B cell (primary cell): Measurements from ENCODE around the gene PSMG1. TPM values are rescaled to one million over a fixed set of nuclear protein-coding genes. Genes with fewer than 3 reads are reported as not detected.

Source experiments
- polyA plus RNA-seq: library from polyadenylated mRNA; depleted of rRNA; stranded (reverse); fragments of >200 nt; gene quantifications from 2 replicates; pipeline ENCODE4 v1.2.3, GENCODE V29; 2012
- total RNA-seq, 2 donors: library from RNA; stranded (reverse); fragments of 120-200 nt in 1 of 2; gene quantifications; 1 replicate in 1 of 2; 2 replicates in 1 of 2; pipeline versions ENCODE4 v1.2.3 to v1.2.4, GENCODE V29; 2013 to 2022

Gene PSMG1
- total and polyA plus RNA-seq, 2 donors (not counting 1 experiment from before 2014, with no cell fraction given) = 8.6 to 10.4 TPM

Other genes starting within 250 kb of the PSMG1 start
- gene BRWD1, start 130.2 kb upstream of the PSMG1 start, total RNA-seq = 90.8 and 93.9 TPM in 2 replicates
- gene BRWD1, start 130.2 kb upstream of the PSMG1 start, polyA plus RNA-seq = 9.4 and 21.0 TPM in 2 replicates
- gene HMGN1, start 165.6 kb upstream of the PSMG1 start, total RNA-seq = 297 and 317 TPM in 2 replicates
- gene HMGN1, start 165.6 kb upstream of the PSMG1 start, polyA plus RNA-seq = 117 and 328 TPM in 2 replicates